Measurements from ENCODE around the gene PDE11A. TPM values are rescaled to one million over a fixed set of nuclear protein-coding genes. Genes with fewer than 3 reads are reported as not detected.

PDE11A gene
- total RNA-seq, 1 experiment from 2014 or later = 0.61 TPM

DNA sequence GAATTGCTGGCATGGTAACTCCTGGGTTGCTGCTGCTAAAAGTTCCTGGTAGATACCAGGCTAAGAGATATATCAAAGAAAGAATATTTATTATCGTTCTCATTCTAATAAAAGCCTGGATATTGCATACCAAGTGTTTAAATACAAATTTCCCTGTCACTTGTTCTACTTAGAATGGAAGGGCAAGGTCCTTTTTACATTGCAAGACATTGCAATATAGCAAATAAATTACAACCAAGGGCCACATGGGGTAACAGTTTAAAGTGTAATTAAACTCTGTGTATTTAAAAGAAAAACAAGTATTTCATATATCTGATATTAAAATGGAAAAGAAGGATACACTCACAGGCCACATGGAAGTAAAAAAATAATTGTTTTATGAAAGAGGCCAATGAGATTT lies 16.2 kb downstream of the PDE11A start:
- Histone ChIP-seq H3K9ac (ENCODE audit: low read length) (no peak overlapping the region), H4K20me1 (ENCODE audit: insufficient read depth) (no peaks in the 10 kb centered on the region), H3K36me3 (ENCODE audit: control insufficient read depth in 1 of 2, insufficient read depth in 2 of 2, low read length in 2 of 2) (no peaks in the 10 kb centered on the region), H3K27ac (ENCODE audit: low read depth, low read length) (no peak overlapping the region), H3K4me2 (ENCODE audit: low read length) (no peak overlapping the region), H3K9me2 (ENCODE audit: insufficient read depth) (no peaks in the 10 kb centered on the region), H3K79me2 (ENCODE audit: insufficient read depth, low read length) (no peaks in the 10 kb centered on the region), H3K4me1 (ENCODE audit: control insufficient read depth in 1 of 2, insufficient read depth in 2 of 2, low read length in 2 of 2) (no peaks in the 10 kb centered on the region), H3K4me3 (replicated peaks in 1 of 2; ENCODE audit: low read depth in 1 of 2, low read length in 2 of 2) (no peak overlapping the region), H3K27me3 (ENCODE audit: insufficient read depth, low read length) (no peaks in the 10 kb centered on the region), H3K9me3 (ENCODE audit: control insufficient read depth in 1 of 2, insufficient read depth in 1 of 2, low read depth in 1 of 2, low read length in 2 of 2) (no peaks in the 10 kb centered on the region), H2AFZ (ENCODE audit: low read depth, low read length, poor library complexity, severe bottlenecking) (no peak overlapping the region)
- intact Hi-C loops (cut with micrococcal nuclease) = no loop called here
- ChIA-PET POLR2A (no interaction called here), CTCF (no interaction called here), RAD21 (ENCODE audit: low non-redundant PET in 1 of 2, low total read pairs in 2 of 2, uncharacterized antibody in 2 of 2, unreplicated experiment in 2 of 2) (no interaction called here)
- DNase-seq (ENCODE audit: low read depth, low spot score) = no peak
- TF ChIP-seq FOSL1 (IDR thresholded peaks at IDR 0.05; ENCODE audit: low read depth) (no peak), EGR1 (IDR thresholded peaks at IDR 0.05; ENCODE audit: low read depth) (no peak), YY1 (IDR thresholded peaks at IDR 0.05; ENCODE audit: extremely low read depth, insufficient replicate concordance, low read depth, low read length) (no peak), EZH2phosphoT487 (IDR thresholded peaks at IDR 0.05; ENCODE audit: borderline replicate concordance) (no peak), EZH2 (IDR thresholded peaks at IDR 0.05) (no peak), ZNF274 (IDR thresholded peaks at IDR 0.05; ENCODE audit: low read depth, low read length) (no peak), SRF (IDR thresholded peaks at IDR 0.05; ENCODE audit: low read depth) (no peak), JUND (IDR thresholded peaks at IDR 0.05) (no peak), ELF1 (IDR thresholded peaks at IDR 0.05; ENCODE audit: borderline replicate concordance, low read depth) (no peak), CBX3 (IDR thresholded peaks at IDR 0.05; ENCODE audit: low read depth) (no peak), SIN3A (IDR thresholded peaks at IDR 0.05; ENCODE audit: low read depth) (no peak), MAX (IDR thresholded peaks at IDR 0.05) (no peak), CEBPB (IDR thresholded peaks at IDR 0.05; ENCODE audit: low read depth) (no peak), POLR2AphosphoS5 (IDR thresholded peaks at IDR 0.05; ENCODE audit: low read depth, low read length) (no peak), POLR2A (IDR thresholded peaks at IDR 0.05; ENCODE audit: borderline replicate concordance, extremely low read depth, insufficient read depth, insufficient read length) (no peak), RAD21 (IDR thresholded peaks at IDR 0.05; ENCODE audit: low read depth) (no peak), TCF7L2 (IDR thresholded peaks at IDR 0.05; ENCODE audit: borderline replicate concordance, extremely low read depth, insufficient read depth, insufficient read length) (no peak), REST (IDR thresholded peaks at IDR 0.05; ENCODE audit: low read depth) (no peak), ATF3 (IDR thresholded peaks at IDR 0.05) (no peak)
- TF ChIP-seq, protein P1, sequence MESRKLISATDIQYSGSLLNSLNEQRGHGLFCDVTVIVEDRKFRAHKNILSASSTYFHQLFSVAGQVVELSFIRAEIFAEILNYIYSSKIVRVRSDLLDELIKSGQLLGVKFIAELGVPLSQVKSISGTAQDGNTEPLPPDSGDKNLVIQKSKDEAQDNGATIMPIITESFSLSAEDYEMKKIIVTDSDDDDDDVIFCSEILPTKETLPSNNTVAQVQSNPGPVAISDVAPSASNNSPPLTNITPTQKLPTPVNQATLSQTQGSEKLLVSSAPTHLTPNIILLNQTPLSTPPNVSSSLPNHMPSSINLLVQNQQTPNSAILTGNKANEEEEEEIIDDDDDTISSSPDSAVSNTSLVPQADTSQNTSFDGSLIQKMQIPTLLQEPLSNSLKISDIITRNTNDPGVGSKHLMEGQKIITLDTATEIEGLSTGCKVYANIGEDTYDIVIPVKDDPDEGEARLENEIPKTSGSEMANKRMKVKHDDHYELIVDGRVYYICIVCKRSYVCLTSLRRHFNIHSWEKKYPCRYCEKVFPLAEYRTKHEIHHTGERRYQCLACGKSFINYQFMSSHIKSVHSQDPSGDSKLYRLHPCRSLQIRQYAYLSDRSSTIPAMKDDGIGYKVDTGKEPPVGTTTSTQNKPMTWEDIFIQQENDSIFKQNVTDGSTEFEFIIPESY (IDR thresholded peaks at IDR 0.05; ENCODE audit: extremely low read depth, insufficient replicate concordance, low read length) = no peak
- no TSS peak for BruUV-seq (replicated peaks)
- no peak for ATAC-seq
